Transverse colon (tissue), 4 donors: ENCODE data around the gene AGFG1. TPM values are rescaled to one million over a fixed set of nuclear protein-coding genes. Genes with fewer than 3 reads are reported as not detected.

Experiments used
- DNase-seq: peaks from one replicate; pipeline ENCODE4 v3.0.0-alpha.2; 2019
- H3K27ac ChIP-seq, 4 donors: fragments of 200-600 bp; sonication (generic); 2 replicates each; pipeline ENCODE4 v1.5.1; 2016 to 2018; ENCODE audit warnings: inconsistent platforms in 4 of 4
- H3K27me3 ChIP-seq: fragments of 200-600 bp; sonication (generic); 2 replicates; pipeline ENCODE4 v1.5.1; 2017; ENCODE audit warnings: inconsistent platforms
- H3K36me3 ChIP-seq, 4 donors: fragments of 200-600 bp; sonication (generic); 2 replicates each; pipeline ENCODE4 v1.5.1; 2017 to 2019; ENCODE audit warnings: inconsistent platforms in 4 of 4
- H3K4me1 ChIP-seq, 4 donors: fragments of 200-600 bp; sonication (generic); 2 replicates each; pipeline ENCODE4 v1.5.1; 2017 to 2020; ENCODE audit warnings: inconsistent platforms in 4 of 4
- H3K4me3 ChIP-seq, 4 donors: fragments of 200-600 bp; sonication (generic); 1 replicate in 1 of 4; 2 replicates in 3 of 4; pipeline versions ENCODE4 v1.5.1 to v1.6.1; 2017 to 2019; ENCODE audit warnings: inconsistent platforms in 4 of 4
- H3K9me3 ChIP-seq, 2 donors: fragments of 200-600 bp; sonication (generic); 2 replicates each; pipeline ENCODE4 v1.5.1; 2017 to 2019; ENCODE audit warnings: inconsistent platforms in 2 of 2
- EP300 ChIP-seq: sonication (generic); formaldehyde crosslinking; IDR thresholded peaks from one replicate; pipeline ENCODE4 v1.6.1; 2017; ENCODE audit warnings: antibody characterized with exemption, low read depth
- POLR2A ChIP-seq: fragments of 450-650 bp; IDR thresholded peaks from one replicate; pipeline ENCODE4 v1.6.1; 2016; ENCODE audit warnings: antibody characterized with exemption, mild to moderate bottlenecking, moderate library complexity
- POLR2AphosphoS5 ChIP-seq, 3 donors: sonication (generic); formaldehyde crosslinking; IDR thresholded peaks; one replicate each; pipeline ENCODE4 v1.6.1; 2016; ENCODE audit warnings: antibody characterized with exemption in 3 of 3
- WGBS, 2 donors: methylation state at CpG; one replicate each; pipeline ENCODE4 v1.1.5; 2018; ENCODE audit warnings: low coverage in 1 of 2; 5-methylcytosine and 5-hydroxymethylcytosine counted together
- in situ Hi-C, 4 donors: fragments of 200-750 bp; cut with MboI; loops; one replicate each; pipeline versions ENCODE4 v1.15.0 to v1.15.1; 2017; ENCODE audit warnings: low sequenced_read_pairs in 3 of 4, low pct_ligation_motif_present in 1 of 4, low pct_unique_long_range_greater_than_20kb in 1 of 4
- intact Hi-C: fragments of 100-400 bp; cut with DNase I; formaldehyde crosslinking; loops from one replicate; pipeline ENCODE4 v1.15.1; 2023; ENCODE audit warnings: low total_unique reads
- total RNA-seq, 4 donors: library from RNA; depleted of rRNA; stranded (reverse); fragments of >200 nt; gene quantifications; one replicate each; pipeline ENCODE4 v1.1.0, GENCODE V29; 2016
- TF ChIP-seq, protein P1 (sequence below), 5 experiments: fragments of 200-600 bp in 3 of 5; fragments of 450-650 bp in 2 of 5; sonication (generic) in 3 of 5; IDR thresholded peaks; 1 replicate in 2 of 5; 2 replicates in 3 of 5; pipeline ENCODE4 v1.5.1; 2016 to 2017; ENCODE audit warnings: antibody characterized with exemption in 5 of 5, inconsistent platforms in 3 of 5, mild to moderate bottlenecking in 2 of 5, moderate library complexity in 1 of 5

The AGFG1 gene
- total RNA-seq, 4 donors from 2014 or later = 15.5 to 76.3 (median 32.9) TPM

DNA sequence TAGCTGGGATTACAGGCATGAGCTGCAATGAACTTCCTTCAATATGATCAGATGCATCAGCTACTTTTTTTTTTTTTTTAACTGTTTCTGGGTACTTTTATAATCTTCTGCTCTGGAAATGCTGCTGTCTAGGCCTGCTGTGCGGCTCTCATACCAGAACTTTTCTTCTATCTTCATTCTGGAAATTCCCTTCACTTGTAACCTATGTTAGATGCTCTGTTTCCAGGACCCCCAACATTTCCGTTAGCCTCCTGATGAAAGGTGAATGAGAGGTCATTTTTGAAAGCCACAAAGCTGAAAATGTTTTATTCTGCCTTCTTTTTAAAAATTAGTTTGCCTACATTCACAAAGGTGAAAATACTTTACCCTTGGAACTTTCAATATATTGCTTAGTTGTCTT lies 8.6 kb downstream of the AGFG1 start:
- Histone ChIP-seq H3K4me1 (peaks cover 0 to 60% (median 31%) of the 10 kb centered on the region in 4 donors), H3K9me3 (no peaks in the 10 kb centered on the region), H3K27me3 (no peaks in the 10 kb centered on the region), H3K36me3 (no peaks in the 10 kb centered on the region), H3K4me3 (no peak overlapping the region), H3K27ac (no peak overlapping the region)
- in situ Hi-C loops (loop anchor here in 1 of 4 donors (25.0 kb wide), 1 partner anchor 282 kb away; no protein-coding TSS in a partner anchor), intact Hi-C loops (loop anchor here (10.0 kb wide), 1 partner anchor 284 kb away; no protein-coding TSS in a partner anchor)
- no peak for TF ChIP-seq EP300
- TF ChIP-seq POLR2A = no peak
- no peak for TF ChIP-seq POLR2AphosphoS5 (IDR thresholded peaks at IDR 0.05)
- TF ChIP-seq, protein P1, sequence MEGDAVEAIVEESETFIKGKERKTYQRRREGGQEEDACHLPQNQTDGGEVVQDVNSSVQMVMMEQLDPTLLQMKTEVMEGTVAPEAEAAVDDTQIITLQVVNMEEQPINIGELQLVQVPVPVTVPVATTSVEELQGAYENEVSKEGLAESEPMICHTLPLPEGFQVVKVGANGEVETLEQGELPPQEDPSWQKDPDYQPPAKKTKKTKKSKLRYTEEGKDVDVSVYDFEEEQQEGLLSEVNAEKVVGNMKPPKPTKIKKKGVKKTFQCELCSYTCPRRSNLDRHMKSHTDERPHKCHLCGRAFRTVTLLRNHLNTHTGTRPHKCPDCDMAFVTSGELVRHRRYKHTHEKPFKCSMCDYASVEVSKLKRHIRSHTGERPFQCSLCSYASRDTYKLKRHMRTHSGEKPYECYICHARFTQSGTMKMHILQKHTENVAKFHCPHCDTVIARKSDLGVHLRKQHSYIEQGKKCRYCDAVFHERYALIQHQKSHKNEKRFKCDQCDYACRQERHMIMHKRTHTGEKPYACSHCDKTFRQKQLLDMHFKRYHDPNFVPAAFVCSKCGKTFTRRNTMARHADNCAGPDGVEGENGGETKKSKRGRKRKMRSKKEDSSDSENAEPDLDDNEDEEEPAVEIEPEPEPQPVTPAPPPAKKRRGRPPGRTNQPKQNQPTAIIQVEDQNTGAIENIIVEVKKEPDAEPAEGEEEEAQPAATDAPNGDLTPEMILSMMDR (IDR thresholded peaks at IDR 0.05) = no peak
- no peak for DNase-seq
- WGBS, 2 donors = 39 to 71% methylated on average over 2 of the region's 2 CpGs

DNA sequence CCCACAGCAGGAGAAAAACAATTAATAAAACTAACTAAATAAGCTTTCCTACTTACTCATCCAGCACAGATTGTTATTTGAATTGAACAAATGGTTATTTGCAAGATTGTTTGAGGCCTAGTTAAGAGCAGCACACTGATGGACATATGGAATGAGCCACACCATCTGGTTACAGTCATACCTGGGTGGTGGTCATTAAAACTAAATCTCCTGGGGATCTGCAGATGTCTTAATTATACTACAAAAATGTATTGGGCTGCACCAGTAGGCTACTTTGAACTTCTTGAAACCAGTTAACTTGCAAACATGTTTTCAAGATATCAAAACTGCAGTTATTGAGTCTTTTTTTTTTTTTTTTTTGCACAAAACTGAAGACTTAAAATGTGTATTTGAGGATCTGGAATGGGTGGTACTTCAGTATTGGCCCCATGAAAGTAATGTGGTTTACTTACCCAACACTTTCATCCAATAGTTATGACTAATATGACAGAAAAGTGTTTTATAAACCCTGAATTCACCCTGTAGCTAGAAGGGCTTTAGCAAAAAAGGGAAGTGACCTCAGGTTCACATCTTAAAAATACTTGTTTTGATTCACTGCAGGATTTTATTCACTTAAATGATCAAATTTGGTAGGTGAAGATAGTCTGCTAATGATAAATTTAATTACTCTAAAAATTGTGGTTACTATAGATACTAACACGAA lies 10.8 kb downstream of the AGFG1 start:
- in situ Hi-C loops (loop anchor here in 1 of 4 donors (25.0 kb wide), 1 partner anchor 280 kb away; no protein-coding TSS in a partner anchor), intact Hi-C loops (loop anchor here (10.0 kb wide), 1 partner anchor 282 kb away; no protein-coding TSS in a partner anchor)
- Histone ChIP-seq H3K27ac (no peak overlapping the region), H3K4me3 (no peak overlapping the region), H3K4me1 (peaks cover 0 to 50% (median 30%) of the 10 kb centered on the region in 4 donors), H3K27me3 (no peaks in the 10 kb centered on the region), H3K9me3 (no peaks in the 10 kb centered on the region), H3K36me3 (no peaks in the 10 kb centered on the region)
- TF ChIP-seq, protein P1 (IDR thresholded peaks at IDR 0.05) = no peak
- TF ChIP-seq POLR2A (no peak), EP300 (no peak), POLR2AphosphoS5 (IDR thresholded peaks at IDR 0.05) (no peak)
- DNase-seq = no peak
- 63 to 92% methylated on average over 1 of the region's 1 CpG for WGBS, 2 donors

DNA sequence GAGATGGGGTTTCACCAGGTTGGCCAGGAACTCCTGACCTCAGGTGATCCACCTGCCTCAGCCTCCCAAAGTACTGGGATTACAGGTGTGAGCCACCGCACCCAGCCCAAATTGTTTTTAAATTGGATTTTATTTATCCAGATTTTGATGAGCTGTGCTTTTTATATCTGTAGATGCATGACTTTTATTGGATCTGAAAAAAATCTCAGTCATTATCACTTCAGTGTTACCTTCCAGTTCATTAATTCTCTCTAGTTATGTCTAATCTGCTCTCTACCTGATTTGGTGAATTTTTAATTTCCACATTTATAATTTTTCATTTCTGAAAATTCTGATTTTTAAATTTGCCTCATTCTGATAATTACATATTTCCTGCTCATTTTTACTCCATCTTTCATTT lies 13.5 kb downstream of the AGFG1 start:
- 95 to 100% methylated on average over 1 of the region's 1 CpG for WGBS, 2 donors
- no peak overlapping the region for H3K27ac ChIP-seq
- H3K4me3 ChIP-seq = no peak overlapping the region
- no peaks in the 10 kb centered on the region for H3K27me3 ChIP-seq
- no peaks in the 10 kb centered on the region for H3K36me3 ChIP-seq
- DNase-seq = no peak
- no peaks in the 10 kb centered on the region for H3K9me3 ChIP-seq
- in situ Hi-C loops = loop anchor here in 1 of 4 donors (25.0 kb wide), 1 partner anchor 277 kb away; no protein-coding TSS in a partner anchor
- peaks cover 0 to 29% (median 15%) of the 10 kb centered on the region in 4 donors for H3K4me1 ChIP-seq
- intact Hi-C loops = loop anchor here (10.0 kb wide), 1 partner anchor 279 kb away; no protein-coding TSS in a partner anchor
- TF ChIP-seq POLR2A (no peak), EP300 (no peak), POLR2AphosphoS5 (IDR thresholded peaks at IDR 0.05) (no peak)
- TF ChIP-seq, protein P1 (IDR thresholded peaks at IDR 0.05) = no peak

DNA sequence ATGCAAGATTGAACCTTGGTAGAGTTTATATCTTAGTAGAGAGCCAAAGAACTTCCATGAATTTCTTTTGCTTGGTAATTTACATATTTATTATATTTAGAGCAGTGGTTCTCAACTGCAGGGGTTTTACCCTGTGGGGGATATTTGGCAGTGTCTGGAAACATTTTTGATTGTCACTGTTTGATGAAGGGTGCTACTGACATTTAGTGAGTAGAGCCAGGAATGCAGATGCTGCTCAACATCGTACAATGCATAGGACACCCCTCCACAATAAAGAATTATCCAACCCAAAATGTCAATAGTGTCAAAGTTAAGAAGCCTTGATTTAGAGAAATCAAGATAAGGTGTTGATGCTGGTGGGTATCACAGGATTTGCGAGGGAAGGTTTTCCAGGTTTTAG lies 14.7 kb downstream of the AGFG1 start:
- Histone ChIP-seq H3K27me3 (no peaks in the 10 kb centered on the region), H3K27ac (no peak overlapping the region), H3K4me3 (no peak overlapping the region), H3K4me1 (peaks cover 2 to 26% (median 12%) of the 10 kb centered on the region in 4 donors), H3K36me3 (peaks cover 0 to under 1% (median 0%) of the 10 kb centered on the region in 4 donors), H3K9me3 (no peaks in the 10 kb centered on the region)
- intact Hi-C loops = loop anchor here (10.0 kb wide), 1 partner anchor 278 kb away; no protein-coding TSS in a partner anchor
- in situ Hi-C loops = loop anchor here in 1 of 4 donors (25.0 kb wide), 1 partner anchor 276 kb away; no protein-coding TSS in a partner anchor
- 82 to 91% methylated on average over 1 to 2 of the region's 2 CpGs for WGBS, 2 donors
- no peak for DNase-seq
- TF ChIP-seq POLR2AphosphoS5 (IDR thresholded peaks at IDR 0.05) (no peak), EP300 (no peak), POLR2A (no peak)
- TF ChIP-seq, protein P1 (IDR thresholded peaks at IDR 0.05) = no peak
